ENCODE results near the gene ZFP64.

DNA sequence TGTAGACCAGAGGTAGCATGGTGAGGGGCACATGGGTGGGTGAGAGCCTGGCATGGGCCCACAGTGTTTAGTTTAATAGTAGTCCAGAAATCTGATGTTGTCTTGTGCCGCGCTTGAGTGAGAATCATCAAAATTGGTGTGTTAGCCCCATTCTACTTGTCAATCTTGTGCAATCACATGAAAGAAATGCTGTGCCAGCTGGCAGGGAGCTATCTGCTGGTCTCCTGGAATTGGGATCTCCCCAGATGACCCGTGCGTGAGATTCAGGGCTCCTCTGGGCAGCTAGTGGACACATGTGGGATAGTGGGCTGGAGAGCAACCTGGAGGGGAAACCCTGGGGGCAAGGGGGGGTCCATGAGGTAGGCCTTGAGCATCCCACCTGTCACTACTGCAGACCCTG, 43.5 kb upstream of the ZFP64 start:
- TF ChIP-seq, protein P1, sequence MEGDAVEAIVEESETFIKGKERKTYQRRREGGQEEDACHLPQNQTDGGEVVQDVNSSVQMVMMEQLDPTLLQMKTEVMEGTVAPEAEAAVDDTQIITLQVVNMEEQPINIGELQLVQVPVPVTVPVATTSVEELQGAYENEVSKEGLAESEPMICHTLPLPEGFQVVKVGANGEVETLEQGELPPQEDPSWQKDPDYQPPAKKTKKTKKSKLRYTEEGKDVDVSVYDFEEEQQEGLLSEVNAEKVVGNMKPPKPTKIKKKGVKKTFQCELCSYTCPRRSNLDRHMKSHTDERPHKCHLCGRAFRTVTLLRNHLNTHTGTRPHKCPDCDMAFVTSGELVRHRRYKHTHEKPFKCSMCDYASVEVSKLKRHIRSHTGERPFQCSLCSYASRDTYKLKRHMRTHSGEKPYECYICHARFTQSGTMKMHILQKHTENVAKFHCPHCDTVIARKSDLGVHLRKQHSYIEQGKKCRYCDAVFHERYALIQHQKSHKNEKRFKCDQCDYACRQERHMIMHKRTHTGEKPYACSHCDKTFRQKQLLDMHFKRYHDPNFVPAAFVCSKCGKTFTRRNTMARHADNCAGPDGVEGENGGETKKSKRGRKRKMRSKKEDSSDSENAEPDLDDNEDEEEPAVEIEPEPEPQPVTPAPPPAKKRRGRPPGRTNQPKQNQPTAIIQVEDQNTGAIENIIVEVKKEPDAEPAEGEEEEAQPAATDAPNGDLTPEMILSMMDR (IDR thresholded peaks at IDR 0.05; ENCODE audit: extremely low read depth in 1 of 2, insufficient read depth in 1 of 2, low read depth in 1 of 2, low read length in 2 of 2) = no peak
- no peak for TF ChIP-seq POLR2AphosphoS5 (IDR thresholded peaks at IDR 0.05; ENCODE audit: insufficient read depth, low read depth, low read length)
- TF ChIP-seq EZH2 (IDR thresholded peaks at IDR 0.05; ENCODE audit: borderline replicate concordance, low read depth, low read length, severe bottlenecking) = no peak
- no peak for TF ChIP-seq POLR2A (IDR thresholded peaks at IDR 0.05; ENCODE audit: low read depth, low read length)
- no peak for TF ChIP-seq FOS (IDR thresholded peaks at IDR 0.05; ENCODE audit: borderline replicate concordance, insufficient read depth, low read length)
- TF ChIP-seq, protein P2, sequence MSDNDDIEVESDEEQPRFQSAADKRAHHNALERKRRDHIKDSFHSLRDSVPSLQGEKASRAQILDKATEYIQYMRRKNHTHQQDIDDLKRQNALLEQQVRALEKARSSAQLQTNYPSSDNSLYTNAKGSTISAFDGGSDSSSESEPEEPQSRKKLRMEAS (IDR thresholded peaks at IDR 0.05; ENCODE audit: insufficient read depth, insufficient read length) = no peak
- TF ChIP-seq JUN (IDR thresholded peaks at IDR 0.05; ENCODE audit: borderline replicate concordance, insufficient read depth, insufficient read length, low read depth) = no peak
- TF ChIP-seq MYC (IDR thresholded peaks at IDR 0.05; ENCODE audit: low read depth, low read length) = no peak
